GM12878 (cell line): ENCODE data around the gene CARD16. TPM values are rescaled to one million over a fixed set of nuclear protein-coding genes. Genes with fewer than 3 reads are reported as not detected.

Experiments
- ATAC-seq: fragments of 200-7000 bp; cut with Tn5 transposase; 3 replicates; pipeline ENCODE4 v1.9.1; 2020; ENCODE audit warnings: mild to moderate bottlenecking, moderate library complexity
- BruUV-seq: library from RNA; stranded (reverse); fragments of 400-500 nt; replicated peaks from 2 replicates; lab custom pipeline; 2021; lab: Mats Ljungman, UMichigan
- CTCF ChIA-PET: fragments of 300-600 bp; sonication (Branson Sonifier 250); formaldehyde crosslinking; extraction: SDS; loops from one replicate; lab custom pipeline; 2021; ENCODE audit warnings: inconsistent platforms; lab: Yijun Ruan, JAX
- POLR2A ChIA-PET: fragments of 350-600 bp; formaldehyde crosslinking; extraction: SDS; loops from one replicate; lab custom pipeline; 2021; ENCODE audit warnings: inconsistent platforms; lab: Charles Lee
- RAD21 ChIA-PET: fragments of 300-600 bp; sonication (Branson Sonifier 250); formaldehyde crosslinking; loops from one replicate; lab custom pipeline; 2023; ENCODE audit warnings: antibody characterized with exemption; ENCODE audit not compliant: unreplicated experiment; lab: Charles Lee
- SMC1A ChIA-PET: fragments of 300-600 bp; sonication (Branson Sonifier 250); formaldehyde crosslinking; loops from one replicate; lab custom pipeline; 2023; ENCODE audit not compliant: unreplicated experiment, uncharacterized antibody; lab: Charles Lee
- DNase-seq: peaks from one replicate; pipeline ENCODE4 v3.0.0-alpha.2; 2011; ENCODE audit warnings: low read depth, low spot score
- FAIRE-seq: peaks from 3 replicates; lab custom pipeline; 2011; peaks lifted over from hg19 to GRCh38; lab: Jason Lieb, UNC
- H2AFZ ChIP-seq: 2 replicates; pipeline ENCODE4 v1.6.0; 2011; ENCODE audit warnings: low read depth, low read length, control low read depth; ENCODE audit not compliant: control insufficient read depth
- H3K27ac ChIP-seq: 2 replicates; pipeline ENCODE4 v1.5.1; 2011; ENCODE audit warnings: control low read depth; ENCODE audit not compliant: control insufficient read depth, insufficient read depth
- H3K27me3 ChIP-seq, 2 experiments: replicated peaks in 1 of 2; 2 replicates each; pipeline versions ENCODE4 v1.6.0 to v1.6.1; 2011; ENCODE audit warnings: low read length in 1 of 2; ENCODE audit not compliant: control insufficient read depth in 2 of 2, insufficient read depth in 2 of 2
- H3K36me3 ChIP-seq, 2 experiments: 2 replicates each; pipeline ENCODE4 v1.5.1; 2011; ENCODE audit warnings: low read length in 1 of 2; ENCODE audit not compliant: control insufficient read depth in 2 of 2, insufficient read depth in 2 of 2
- H3K4me1 ChIP-seq: 2 replicates; pipeline ENCODE4 v1.6.1; 2011; ENCODE audit warnings: mild to moderate bottlenecking, low read length, moderate library complexity, mixed read lengths; ENCODE audit not compliant: control insufficient read depth, insufficient read depth
- H3K4me2 ChIP-seq: 2 replicates; pipeline ENCODE4 v1.6.0; 2011; ENCODE audit warnings: control low read depth; ENCODE audit not compliant: control insufficient read depth, insufficient read depth
- H3K4me3 ChIP-seq: fragments of 200-600 bp; sonication (generic); 2 replicates; pipeline ENCODE4 v1.5.1; 2016
- H3K79me2 ChIP-seq: 2 replicates; pipeline ENCODE4 v1.6.0; 2011; ENCODE audit warnings: low read length; ENCODE audit not compliant: control insufficient read depth, insufficient read depth
- H3K9ac ChIP-seq: 2 replicates; pipeline ENCODE4 v1.8.0; 2011; ENCODE audit warnings: low read length, control low read depth, mixed read lengths; ENCODE audit not compliant: control insufficient read depth, insufficient read depth
- H3K9me3 ChIP-seq: replicated peaks from 3 replicates; pipeline ENCODE4 v1.5.1; 2011; ENCODE audit warnings: mild to moderate bottlenecking, low read length; ENCODE audit not compliant: control insufficient read depth, insufficient read depth
- H4K20me1 ChIP-seq: 2 replicates; pipeline ENCODE4 v1.6.0; 2011; ENCODE audit not compliant: control insufficient read depth, insufficient read depth
- DPF2 ChIP-seq: fragments of 450-650 bp; IDR thresholded peaks from 2 replicates; pipeline ENCODE4 v1.6.1; 2017; ENCODE audit warnings: mild to moderate bottlenecking
- EED ChIP-seq: sonication (generic); IDR thresholded peaks from 2 replicates; pipeline ENCODE4 v1.6.1; 2016; ENCODE audit warnings: antibody characterized with exemption, low read depth
- FOS ChIP-seq: IDR thresholded peaks from 3 replicates; pipeline ENCODE4 v1.6.1; 2011; ENCODE audit warnings: borderline replicate concordance; ENCODE audit not compliant: insufficient read length; ENCODE audit errors: extremely low read depth
- JUND ChIP-seq: IDR thresholded peaks from 2 replicates; pipeline ENCODE4 v1.6.1; 2012; ENCODE audit warnings: low read depth, mild to moderate bottlenecking, low read length, improper control_type of control experiment, moderate library complexity
- NFIC ChIP-seq: IDR thresholded peaks from 2 replicates; pipeline ENCODE4 v1.6.1; 2012; ENCODE audit warnings: low read depth, mild to moderate bottlenecking, inconsistent platforms, low read length, moderate library complexity
- POLR2AphosphoS5 ChIP-seq: IDR thresholded peaks from 2 replicates; pipeline ENCODE4 v1.6.1; 2011; ENCODE audit warnings: mild to moderate bottlenecking, low read length, inconsistent platforms
- RAD51 ChIP-seq: fragments of 450-650 bp; IDR thresholded peaks from 2 replicates; pipeline ENCODE4 v1.6.1; 2016; ENCODE audit warnings: moderate library complexity, mild to moderate bottlenecking, inconsistent platforms
- RELA ChIP-seq: fragments of 450-650 bp; IDR thresholded peaks from 2 replicates; pipeline ENCODE4 v1.8.0; 2014; ENCODE audit warnings: borderline replicate concordance; ENCODE audit not compliant: partially characterized antibody
- SMC3 ChIP-seq: IDR thresholded peaks from 2 replicates; pipeline ENCODE4 v1.6.1; 2011; ENCODE audit warnings: low read length, improper control_type of control experiment, borderline replicate concordance
- SP1 ChIP-seq: IDR thresholded peaks from one replicate; pipeline ENCODE4 v1.6.1; 2011; ENCODE audit warnings: low read depth, low read length
- SREBF2 ChIP-seq: IDR thresholded peaks from 2 replicates; pipeline ENCODE4 v1.6.1; 2012; ENCODE audit warnings: mild to moderate bottlenecking, low read length
- SUPT20H ChIP-seq: IDR thresholded peaks from 2 replicates; pipeline ENCODE4 v1.6.1; 2011; ENCODE audit warnings: low read depth, mild to moderate bottlenecking, low read length, moderate library complexity, borderline replicate concordance; ENCODE audit not compliant: control insufficient read depth
- ZNF274 ChIP-seq: IDR thresholded peaks from one replicate; pipeline ENCODE4 v1.8.0; 2011; ENCODE audit not compliant: insufficient read length, insufficient read depth
- WGBS: methylation state at CpG from one replicate; pipeline ENCODE4 v1.1.6; 2016; ENCODE audit warnings: low lambda C conversion rate; ENCODE audit not compliant: insufficient replicate concordance, insufficient coverage; ENCODE audit errors: missing lambda C conversion rate; 5-methylcytosine and 5-hydroxymethylcytosine counted together
- in situ Hi-C: fragments of 300-500 bp; cut with MboI; formaldehyde crosslinking; loops from 9 replicates; pipeline ENCODE4 v1.14.3; 2018; ENCODE audit warnings: mixed read lengths
- intact Hi-C: fragments of 100-400 bp; cut with micrococcal nuclease; formaldehyde crosslinking; loops from one replicate; pipeline ENCODE4 v1.14.2; 2022; ENCODE audit not compliant: unreplicated experiment
- polyA plus RNA-seq, 11 experiments: library from polyadenylated mRNA; depleted of rRNA in 4 of 11; unstranded in 6 of 11; stranded (reverse) in 5 of 11; fragments of >200 nt; fragmentation: Nextera tagmentation in 4 of 11; fragmentation: Illumina TruSeq in 1 of 11; extraction: Ambion mirVana in 4 of 11; extraction: Trizol in 1 of 11; gene quantifications; 1 replicate in 1 of 11; 2 replicates in 10 of 11; pipeline versions ENCODE4 v1.2.1 to v1.2.3, GENCODE V29; 2011 to 2016; ENCODE audit warnings: inconsistent platforms in 2 of 11, missing spikeins in 2 of 11, low read depth in 1 of 11
- total RNA-seq, 4 experiments: library from RNA; depleted of rRNA in 3 of 4; stranded (reverse); fragments of >200 nt in 3 of 4; fragmentation: Illumina TruSeq in 1 of 4; extraction: Trizol in 1 of 4; gene quantifications; 2 replicates each; pipeline versions ENCODE4 v1.2.1 to v1.2.3, GENCODE V29; 2013 to 2021
- TF ChIP-seq, protein P1 (sequence below): IDR thresholded peaks from 2 replicates; pipeline ENCODE4 v1.6.1; 2012; ENCODE audit warnings: low read depth, low read length, improper control_type of control experiment
- TF ChIP-seq, protein P2 (sequence below): IDR thresholded peaks from 2 replicates; pipeline ENCODE4 v1.6.1; 2011; ENCODE audit warnings: mild to moderate bottlenecking, low read depth, low read length, moderate library complexity; ENCODE audit not compliant: insufficient replicate concordance
- TF ChIP-seq, protein P3 (sequence below): fragments of 450-650 bp; IDR thresholded peaks from 2 replicates; pipeline ENCODE4 v1.6.1; 2017; ENCODE audit warnings: mild to moderate bottlenecking, moderate library complexity

Gene CARD16
- total and polyA plus RNA-seq, 10 of the 15 experiments (the other 5 are each of a cell fraction or from before 2014, with no cell fraction given) = 11.8 to 76.3 (median 25.9) TPM

DNA sequence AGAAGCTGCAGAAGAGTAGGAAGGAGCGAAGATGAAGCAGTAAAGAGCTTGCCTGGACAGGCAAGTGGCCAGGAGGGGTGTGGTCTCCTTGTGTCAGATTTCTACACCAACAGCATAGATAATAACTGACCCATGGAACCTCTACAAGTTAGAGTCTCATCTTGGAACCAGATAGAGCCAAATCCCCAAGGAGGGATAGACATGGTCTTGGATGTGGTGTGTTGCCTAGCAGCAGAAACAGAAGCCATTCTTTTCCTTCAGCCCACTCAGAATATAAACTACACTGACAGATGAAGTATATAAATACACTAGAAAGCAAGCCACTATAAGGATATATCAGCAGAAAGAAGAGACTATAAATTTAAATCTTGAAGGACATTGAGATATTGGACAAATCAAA is 4.3 kb upstream of the CARD16 start (continued):
- TF ChIP-seq, protein P1, sequence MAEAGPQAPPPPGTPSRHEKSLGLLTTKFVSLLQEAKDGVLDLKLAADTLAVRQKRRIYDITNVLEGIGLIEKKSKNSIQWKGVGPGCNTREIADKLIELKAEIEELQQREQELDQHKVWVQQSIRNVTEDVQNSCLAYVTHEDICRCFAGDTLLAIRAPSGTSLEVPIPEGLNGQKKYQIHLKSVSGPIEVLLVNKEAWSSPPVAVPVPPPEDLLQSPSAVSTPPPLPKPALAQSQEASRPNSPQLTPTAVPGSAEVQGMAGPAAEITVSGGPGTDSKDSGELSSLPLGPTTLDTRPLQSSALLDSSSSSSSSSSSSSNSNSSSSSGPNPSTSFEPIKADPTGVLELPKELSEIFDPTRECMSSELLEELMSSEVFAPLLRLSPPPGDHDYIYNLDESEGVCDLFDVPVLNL = no peak
- no peak for TF ChIP-seq SREBF2

DNA sequence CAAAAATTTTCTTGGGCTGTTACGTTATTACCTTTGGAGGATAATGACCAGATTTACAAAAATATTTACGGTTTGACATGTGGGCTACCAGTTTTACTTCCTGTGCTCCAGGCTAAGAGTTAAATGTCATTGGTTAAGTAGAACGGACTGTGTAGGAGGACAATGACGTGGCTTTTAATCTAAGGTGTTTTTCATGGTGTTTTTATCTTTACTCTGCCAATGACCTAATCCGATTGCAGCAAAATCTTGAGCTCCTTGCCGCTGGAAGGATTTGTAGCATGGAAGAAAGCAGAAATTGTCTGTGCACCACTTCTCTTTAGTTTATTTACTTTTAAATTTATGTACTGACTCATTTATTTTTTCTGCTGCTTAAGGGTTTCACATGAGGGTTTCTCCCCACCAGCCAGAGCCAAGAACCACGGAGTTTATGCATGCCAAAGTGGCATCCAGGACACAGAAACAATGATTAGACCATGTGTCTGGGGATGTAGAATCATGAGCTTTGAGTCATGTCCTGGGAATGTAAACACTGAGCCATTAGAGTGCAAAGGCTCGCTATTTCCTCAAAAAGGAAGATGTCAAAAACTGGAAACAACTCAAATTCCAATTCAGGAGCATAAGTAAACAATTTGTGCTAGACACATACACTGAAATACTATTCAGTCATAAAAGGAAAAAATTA is 1.9 kb upstream of the CARD16 start:
- H3K4me2 ChIP-seq = no peak overlapping the region
- ChIA-PET POLR2A (no interaction called here), SMC1A (no interaction called here), RAD21 (interaction anchor here (1.7 kb wide), 1 partner anchor 12 kb away, joined by 5 read pairs; the partner anchor contains the start of gene CASP1), CTCF (no interaction called here)
- no peaks in the 10 kb centered on the region for H3K79me2 ChIP-seq
- no peak overlapping the region for H2AFZ ChIP-seq
- H3K9me3 ChIP-seq = no peaks in the 10 kb centered on the region
- FAIRE-seq = no peak
- no peaks in the 10 kb centered on the region for H3K4me1 ChIP-seq
- WGBS = 64% methylated on average over 8 of the region's 8 CpGs
- no peak for ATAC-seq
- DNase-seq = no peak
- H3K9ac ChIP-seq = no peak overlapping the region
- H4K20me1 ChIP-seq = no peaks in the 10 kb centered on the region
- no peak overlapping the region for H3K4me3 ChIP-seq
- intact Hi-C loops (no loop called here), in situ Hi-C loops (no loop called here)
- BruUV-seq = no TSS peak
- no peak overlapping the region for H3K27ac ChIP-seq
- no peaks in the 10 kb centered on the region for H3K27me3 ChIP-seq
- no peaks in the 10 kb centered on the region for H3K36me3 ChIP-seq
- TF ChIP-seq NFIC (no peak), RAD51 (no peak), JUND (no peak), ZNF274 (no peak), SP1 (no peak), EED (no peak), SMC3 (no peak), FOS (no peak), DPF2 (no peak), SUPT20H (no peak), RELA (no peak), POLR2AphosphoS5 (no peak)
- TF ChIP-seq, protein P2, sequence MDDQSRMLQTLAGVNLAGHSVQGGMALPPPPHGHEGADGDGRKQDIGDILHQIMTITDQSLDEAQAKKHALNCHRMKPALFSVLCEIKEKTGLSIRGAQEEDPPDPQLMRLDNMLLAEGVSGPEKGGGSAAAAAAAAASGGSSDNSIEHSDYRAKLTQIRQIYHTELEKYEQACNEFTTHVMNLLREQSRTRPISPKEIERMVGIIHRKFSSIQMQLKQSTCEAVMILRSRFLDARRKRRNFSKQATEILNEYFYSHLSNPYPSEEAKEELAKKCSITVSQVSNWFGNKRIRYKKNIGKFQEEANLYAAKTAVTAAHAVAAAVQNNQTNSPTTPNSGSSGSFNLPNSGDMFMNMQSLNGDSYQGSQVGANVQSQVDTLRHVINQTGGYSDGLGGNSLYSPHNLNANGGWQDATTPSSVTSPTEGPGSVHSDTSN = no peak
- TF ChIP-seq, protein P3, sequence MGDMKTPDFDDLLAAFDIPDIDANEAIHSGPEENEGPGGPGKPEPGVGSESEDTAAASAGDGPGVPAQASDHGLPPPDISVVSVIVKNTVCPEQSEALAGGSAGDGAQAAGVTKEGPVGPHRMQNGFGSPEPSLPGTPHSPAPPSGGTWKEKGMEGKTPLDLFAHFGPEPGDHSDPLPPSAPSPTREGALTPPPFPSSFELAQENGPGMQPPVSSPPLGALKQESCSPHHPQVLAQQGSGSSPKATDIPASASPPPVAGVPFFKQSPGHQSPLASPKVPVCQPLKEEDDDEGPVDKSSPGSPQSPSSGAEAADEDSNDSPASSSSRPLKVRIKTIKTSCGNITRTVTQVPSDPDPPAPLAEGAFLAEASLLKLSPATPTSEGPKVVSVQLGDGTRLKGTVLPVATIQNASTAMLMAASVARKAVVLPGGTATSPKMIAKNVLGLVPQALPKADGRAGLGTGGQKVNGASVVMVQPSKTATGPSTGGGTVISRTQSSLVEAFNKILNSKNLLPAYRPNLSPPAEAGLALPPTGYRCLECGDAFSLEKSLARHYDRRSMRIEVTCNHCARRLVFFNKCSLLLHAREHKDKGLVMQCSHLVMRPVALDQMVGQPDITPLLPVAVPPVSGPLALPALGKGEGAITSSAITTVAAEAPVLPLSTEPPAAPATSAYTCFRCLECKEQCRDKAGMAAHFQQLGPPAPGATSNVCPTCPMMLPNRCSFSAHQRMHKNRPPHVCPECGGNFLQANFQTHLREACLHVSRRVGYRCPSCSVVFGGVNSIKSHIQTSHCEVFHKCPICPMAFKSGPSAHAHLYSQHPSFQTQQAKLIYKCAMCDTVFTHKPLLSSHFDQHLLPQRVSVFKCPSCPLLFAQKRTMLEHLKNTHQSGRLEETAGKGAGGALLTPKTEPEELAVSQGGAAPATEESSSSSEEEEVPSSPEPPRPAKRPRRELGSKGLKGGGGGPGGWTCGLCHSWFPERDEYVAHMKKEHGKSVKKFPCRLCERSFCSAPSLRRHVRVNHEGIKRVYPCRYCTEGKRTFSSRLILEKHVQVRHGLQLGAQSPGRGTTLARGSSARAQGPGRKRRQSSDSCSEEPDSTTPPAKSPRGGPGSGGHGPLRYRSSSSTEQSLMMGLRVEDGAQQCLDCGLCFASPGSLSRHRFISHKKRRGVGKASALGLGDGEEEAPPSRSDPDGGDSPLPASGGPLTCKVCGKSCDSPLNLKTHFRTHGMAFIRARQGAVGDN = no peak
